ENCODE measurements around the gene SLC45A1.
A peak's percentile ranks its signal among the peaks of the same experiment; 100 is the strongest.
"Not testable (repeated sequence)": the region's sequence is repeated elsewhere in the genome, so short reads cannot be mapped to it uniquely, and the experiment has no call there.

SLC45A1 gene

DNA sequence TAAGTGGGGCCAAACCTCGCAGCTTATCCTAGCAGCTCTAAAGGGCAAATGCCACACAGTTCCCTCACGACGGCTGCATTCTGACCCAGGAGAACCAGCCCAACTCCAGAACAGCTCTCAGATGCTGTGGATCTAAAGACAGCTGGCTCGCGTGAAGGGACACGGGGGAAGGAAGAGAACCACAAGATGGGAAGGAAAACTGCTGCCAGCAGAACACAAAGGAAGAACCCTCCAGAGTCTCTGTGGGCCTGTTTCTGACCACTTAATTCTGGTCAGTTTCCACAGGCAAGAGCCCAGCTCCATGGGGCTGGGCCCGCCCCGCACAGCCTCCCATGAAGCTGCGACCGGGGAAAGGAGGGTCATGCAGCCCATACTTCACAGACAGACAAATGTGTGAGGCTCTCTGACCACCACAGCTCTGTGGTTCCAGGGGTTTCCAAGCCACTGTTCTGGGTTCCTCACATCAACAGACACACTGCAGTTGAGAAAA is 61.1 kb downstream of the SLC45A1 start:
- peak overlapping the region in 11 of 21 experiments; percentile 1 to 71 (median 47) for H3K27ac ChIP-seq
- H3K4me3 ChIP-seq: no peak overlapping the region

DNA sequence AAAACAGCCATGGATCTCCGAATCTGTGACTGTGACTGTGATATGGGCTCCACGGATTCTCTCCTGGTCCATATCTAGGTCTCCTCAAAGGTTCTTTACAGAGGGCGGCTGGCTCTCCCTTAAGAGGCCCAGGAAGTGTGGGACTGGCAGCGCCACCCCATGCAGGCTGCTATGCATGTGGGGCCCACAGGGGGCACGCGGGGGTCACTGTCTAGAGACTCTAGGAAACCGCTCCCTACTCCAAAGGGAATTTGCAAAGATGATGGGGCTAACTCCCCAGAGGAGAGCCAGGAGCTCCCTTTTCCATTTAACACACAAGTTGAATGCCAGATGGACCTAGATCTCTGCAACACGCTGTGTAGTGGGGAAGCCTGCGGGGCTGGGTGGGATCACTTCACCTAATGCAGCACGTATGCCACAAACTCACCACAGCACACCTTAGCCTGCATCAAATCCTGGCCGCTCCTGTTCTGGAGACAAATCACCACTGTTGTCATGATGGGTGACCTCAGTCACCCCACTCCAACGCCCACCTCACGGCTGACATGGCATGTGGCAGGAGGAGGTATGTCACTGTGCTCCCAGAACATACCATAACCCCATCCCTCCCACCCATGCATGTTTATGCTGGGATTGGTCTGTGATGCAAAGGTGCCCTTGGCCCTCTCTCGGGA is 61.7 kb downstream of the SLC45A1 start:
- H3K4me3 ChIP-seq: no peak overlapping the region
- H3K27ac ChIP-seq: peak overlapping the region in 8 of 21 experiments; percentile 31 to 71 (median 51)

DNA sequence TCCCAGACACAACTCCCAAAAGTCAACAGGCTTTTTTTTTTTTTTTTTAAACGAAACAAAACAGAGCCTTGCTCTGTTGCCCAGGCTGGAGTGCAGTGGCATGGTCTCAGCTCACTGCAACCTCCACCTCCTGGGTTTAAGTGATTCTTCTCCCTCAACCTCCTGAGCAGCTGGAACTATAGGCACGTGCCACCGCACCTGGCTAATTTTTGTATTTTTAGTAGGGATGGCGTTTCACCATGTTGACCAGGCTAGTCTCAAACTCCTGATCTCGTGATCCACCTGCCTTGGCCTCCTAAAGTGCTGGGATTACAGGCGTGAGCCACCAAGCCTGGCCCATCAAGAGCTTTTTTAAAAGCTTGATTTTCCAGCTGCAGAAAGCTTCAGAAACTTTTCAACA is 62.4 kb downstream of the SLC45A1 start:
- not testable (repeated sequence) for H3K4me3 ChIP-seq
- H3K27ac ChIP-seq: peak overlapping the region in 2 of 21 experiments; percentile 14 to 33

DNA sequence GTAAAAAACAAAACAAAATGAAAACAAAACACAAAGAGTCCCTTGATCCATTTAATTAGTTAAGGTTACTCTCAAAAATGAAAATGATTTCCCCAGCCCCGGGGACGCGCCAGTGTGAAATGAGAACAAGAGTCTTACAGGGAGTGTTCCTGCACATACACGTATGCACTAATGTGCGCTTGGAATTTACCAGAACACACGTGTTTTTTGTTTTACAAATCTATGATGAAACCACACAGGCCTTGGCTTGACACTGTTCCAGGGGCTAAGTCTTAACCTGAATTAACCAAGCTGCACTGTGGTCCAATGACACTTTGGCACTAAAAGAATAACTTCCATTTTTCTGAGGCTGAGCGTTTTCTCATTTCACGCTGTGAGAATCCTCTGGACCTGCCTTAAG is 63.7 kb downstream of the SLC45A1 start:
- H3K27ac ChIP-seq: peak overlapping the region in 5 of 21 experiments; percentile 5 to 42 (median 8)
- H3K4me3 ChIP-seq: no peak overlapping the region

DNA sequence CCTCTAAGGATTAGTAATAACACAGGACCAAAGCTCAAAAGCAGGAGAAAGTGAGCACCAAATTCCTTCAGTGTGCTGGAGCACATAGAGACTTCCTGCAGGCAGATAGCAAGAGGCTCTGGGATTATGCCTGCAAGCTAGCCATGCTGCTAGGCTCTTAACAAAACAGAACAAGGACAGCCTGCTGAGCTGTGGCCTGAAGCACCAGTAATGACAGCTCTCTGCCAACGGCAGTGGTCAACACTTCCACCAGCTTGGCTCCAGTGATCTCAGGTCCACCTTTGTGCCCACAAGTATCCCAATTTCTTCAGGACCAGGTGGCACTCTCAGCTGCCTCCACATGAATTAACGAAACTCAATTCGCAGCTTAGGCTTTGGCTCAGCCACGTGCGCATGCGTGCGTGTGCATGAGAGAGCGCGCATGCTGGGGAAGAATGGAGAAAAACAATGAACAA is 64.2 kb downstream of the SLC45A1 start:
- Histone ChIP-seq H3K27ac (peak overlapping the region in 4 of 21 experiments; percentile 5 to 42 (median 7)), H3K4me3 (no peak overlapping the region)

DNA sequence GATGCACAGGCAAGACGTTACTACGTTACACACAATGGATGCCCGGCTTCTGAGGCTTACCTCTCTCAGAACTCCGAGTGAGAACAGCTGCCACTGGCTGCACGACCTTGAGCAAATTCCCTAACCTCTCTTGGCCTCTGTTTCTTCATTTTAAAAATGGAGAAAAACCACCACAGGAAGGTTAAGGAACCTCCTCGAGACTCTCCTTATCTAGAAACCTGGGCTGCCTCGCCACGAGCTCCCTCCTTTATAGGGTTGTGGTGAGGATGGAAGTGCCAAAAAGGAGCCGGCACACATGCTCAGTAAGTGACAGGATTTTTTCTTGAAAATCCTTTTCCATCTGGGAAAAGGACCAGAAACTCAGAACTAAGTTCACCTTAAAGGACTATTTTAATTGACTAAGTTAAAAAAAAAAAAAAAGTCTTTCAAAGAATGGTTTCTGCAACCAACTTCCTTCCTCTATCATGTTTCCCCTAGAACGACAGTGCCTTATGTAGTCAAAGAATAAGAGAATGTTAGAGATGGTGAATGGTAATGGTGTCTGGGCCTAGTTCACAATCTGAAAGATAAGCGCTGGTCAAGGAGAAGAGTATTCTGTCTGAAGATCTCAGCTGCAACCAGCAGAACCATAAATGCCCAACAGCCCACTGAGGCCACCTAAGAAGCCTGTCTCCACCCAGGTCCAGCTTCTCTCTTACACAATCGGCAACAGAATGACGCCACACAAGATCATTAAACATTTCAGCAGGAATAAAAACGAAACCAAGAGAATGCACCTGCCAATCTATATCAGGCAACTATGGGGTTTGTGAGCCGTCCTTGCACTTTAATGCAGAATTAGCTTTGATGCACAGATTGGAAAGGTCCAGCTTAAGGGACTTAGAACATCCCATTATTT is 64.9 kb downstream of the SLC45A1 start:
- H3K27ac ChIP-seq: peak overlapping the region in 2 of 21 experiments; percentile 6 to 42
- no peak overlapping the region for H3K4me3 ChIP-seq

DNA sequence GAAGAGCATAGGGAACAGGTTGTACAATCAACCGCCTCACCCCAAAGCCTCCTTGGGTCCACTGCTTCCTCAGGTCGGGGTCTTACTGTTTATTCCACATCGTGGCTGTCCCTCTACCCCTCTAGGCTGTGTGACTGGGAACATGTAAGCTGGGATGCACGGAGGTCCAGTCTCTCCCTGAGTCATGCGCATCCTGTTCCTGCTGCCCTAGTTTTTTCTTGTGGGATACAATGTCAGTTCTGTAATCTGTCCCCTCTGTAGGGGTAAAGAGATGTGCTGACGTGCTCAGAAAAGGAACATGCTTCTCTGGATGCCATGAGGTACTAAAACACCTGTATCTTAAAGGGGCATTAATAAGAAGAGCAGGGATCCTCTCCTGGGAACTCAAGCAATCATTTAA is 66.2 kb downstream of the SLC45A1 start:
- H3K27ac ChIP-seq: no peak overlapping the region

DNA sequence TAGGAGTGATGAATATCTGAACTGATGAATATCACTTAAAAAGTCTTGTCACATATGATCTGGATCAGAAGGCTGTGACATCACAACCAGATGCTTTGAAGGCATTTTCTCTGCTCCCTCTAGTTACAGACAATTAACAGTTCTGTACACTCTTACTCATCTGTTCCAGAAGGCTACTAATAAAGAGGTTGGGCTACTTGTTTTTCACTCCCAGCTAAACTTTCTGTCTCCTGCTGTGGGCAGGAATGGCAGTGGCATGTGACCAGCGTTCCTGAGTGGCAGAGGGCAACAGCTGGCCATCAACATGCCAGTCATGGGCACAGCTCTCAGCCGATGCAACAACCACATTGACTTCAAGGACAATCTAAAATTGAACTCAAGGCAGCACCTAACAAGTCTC is 66.7 kb downstream of the SLC45A1 start:
- Histone ChIP-seq H3K4me3 (no peak overlapping the region), H3K27ac (peak overlapping the region in 2 of 21 experiments; percentile 12 to 41)

More for the DNA sequence above, 66.2 kb downstream of the SLC45A1 start:
- no peak overlapping the region for H3K4me3 ChIP-seq

DNA sequence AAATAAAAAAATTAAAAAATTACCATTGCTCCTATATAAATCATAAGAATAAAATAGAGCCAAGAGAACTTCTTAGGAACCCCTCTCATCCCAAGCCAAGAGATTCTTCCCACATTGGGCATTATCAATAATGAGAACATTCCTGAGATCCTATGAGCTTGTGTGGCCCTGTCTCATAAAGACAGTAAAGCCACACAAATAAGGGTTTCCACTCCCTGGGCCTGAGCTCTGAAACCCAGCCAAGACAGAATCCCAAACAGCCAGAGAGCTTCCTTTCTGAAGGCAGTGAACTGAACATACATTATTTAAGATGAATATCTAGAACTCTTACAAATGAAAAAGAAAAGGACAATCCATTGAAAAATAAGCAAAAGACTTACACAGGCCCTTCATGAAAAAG is 68.3 kb downstream of the SLC45A1 start:
- no peak overlapping the region for H3K27ac ChIP-seq
- no peak overlapping the region for H3K4me3 ChIP-seq

DNA sequence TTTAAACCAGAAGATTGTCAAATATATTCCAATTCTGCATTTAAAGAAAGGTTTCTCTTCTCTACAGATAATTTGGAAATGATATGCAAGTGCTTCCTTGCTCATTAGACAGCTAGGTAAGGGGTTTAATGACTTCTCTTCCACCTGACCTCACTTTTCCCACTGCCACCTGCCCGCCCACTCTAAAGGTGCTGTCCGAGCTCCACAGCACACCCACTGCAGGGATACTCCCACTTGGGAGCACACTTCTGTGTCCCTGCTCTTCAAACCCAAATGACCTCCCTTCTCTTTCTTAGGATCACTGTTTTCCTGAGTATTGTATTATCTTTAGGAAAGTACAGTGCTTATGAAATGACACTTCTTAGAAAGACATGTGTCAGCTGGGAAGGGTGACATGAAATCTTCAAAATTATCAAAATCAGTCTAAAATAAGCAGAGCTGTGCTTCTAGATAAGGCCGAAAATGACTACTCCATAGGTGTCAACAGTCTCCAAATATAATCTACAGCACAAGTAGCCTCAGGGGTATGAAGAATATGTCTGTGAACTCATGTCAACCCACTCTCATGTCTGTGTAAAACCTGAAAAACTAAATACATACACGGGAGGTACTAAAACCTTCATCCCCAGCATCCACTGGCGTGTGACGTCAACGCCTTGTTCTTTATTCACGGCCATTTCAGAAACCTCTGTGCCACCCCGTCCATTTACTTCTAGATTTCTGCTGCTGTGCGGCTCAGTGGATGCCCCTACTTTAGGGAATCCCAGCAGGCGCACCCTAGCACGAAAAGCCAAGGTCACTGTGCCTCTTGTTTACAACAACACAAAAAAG is 71.0 kb downstream of the SLC45A1 start:
- H3K27ac ChIP-seq: no peak overlapping the region
- no peak overlapping the region for H3K4me3 ChIP-seq

DNA sequence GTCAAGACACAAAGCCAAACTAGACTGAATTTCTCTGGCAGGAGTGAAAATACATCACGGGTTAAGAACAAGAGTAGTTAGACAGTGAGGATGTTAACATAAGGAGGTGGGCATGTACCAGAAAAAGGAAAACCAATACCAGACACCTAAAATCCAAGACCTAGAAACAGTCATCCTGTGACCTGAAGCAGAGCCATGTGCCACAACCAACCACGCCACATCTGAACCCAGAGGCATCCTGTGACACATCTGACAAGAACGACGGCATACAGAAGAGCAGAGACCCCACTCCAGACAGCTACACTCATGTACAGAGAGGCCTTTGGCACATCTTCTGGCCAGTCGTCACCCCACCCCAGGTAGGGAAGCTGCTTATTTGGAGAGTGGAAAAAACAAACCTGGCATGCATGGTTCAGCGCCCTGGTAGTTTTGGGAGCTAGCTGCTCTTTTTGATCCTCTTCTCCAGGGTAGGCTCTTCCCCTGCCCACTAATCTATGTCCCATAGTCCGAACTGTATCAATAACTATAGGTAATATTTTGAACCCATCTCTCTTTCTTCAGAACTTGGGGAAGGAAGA is 72.1 kb downstream of the SLC45A1 start:
- no peak overlapping the region for H3K27ac ChIP-seq
- H3K4me3 ChIP-seq: no peak overlapping the region

DNA sequence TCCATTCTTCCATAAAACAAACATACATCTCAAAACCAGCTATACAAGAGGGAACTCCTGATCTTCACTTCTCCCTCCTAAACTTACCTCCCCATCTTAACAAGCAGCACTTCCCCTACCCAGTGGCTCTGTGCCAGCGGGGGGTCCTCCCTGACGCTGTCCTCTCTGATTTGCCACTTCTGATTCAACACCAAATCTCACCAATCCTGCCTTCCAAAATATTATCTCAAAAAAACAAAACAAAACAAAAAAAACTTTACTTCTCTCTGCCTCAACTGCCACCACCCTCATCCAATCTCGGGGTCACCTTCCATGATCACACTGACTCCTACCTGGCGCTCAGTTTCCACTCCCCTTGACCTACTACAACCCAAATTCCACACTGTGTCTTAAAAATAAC is 72.8 kb downstream of the SLC45A1 start:
- Histone ChIP-seq H3K4me3 (no peak overlapping the region), H3K27ac (peak overlapping the region in 1 of 21 experiments; percentile 32)

DNA sequence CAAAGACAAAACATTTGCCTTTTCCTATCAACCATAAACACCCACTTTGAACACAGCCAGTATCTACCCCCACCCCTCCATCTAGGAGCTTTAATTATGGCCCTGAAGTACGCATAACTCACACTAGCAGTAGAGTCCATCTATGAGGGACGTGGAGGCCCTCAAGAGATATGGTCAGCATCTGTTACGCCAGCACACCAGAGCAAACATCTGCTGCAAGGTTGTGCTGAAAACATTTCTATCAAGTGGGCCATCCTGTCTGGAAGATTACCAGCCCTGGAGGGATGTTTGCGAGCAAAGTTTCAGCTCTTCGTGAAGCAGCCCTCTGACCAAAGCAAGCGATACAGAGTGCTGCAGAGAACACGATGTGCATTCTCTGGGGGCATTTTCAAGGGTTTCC is 74.6 kb downstream of the SLC45A1 start:
- Histone ChIP-seq H3K4me3 (no peak overlapping the region), H3K27ac (no peak overlapping the region)
